CD4-positive, alpha-beta T cell (primary cell): ENCODE results near the gene NVL. TPM values are rescaled to one million over a fixed set of nuclear protein-coding genes. Genes with fewer than 3 reads are reported as not detected.

Experiments
- ATAC-seq: fragments of 200-7000 bp; cut with Tn5 transposase; one replicate; pipeline ENCODE4 v1.10.0; 2022; ENCODE audit warnings: mild to moderate bottlenecking; ENCODE audit not compliant: poor library complexity
- CTCF ChIA-PET: fragments of 350-600 bp; sonication (Branson Sonifier 250); formaldehyde crosslinking; loops from one replicate; lab custom pipeline; 2021; ENCODE audit warnings: antibody characterized with exemption, inconsistent platforms; lab: Charles Lee
- POLR2A ChIA-PET: fragments of 350-600 bp; sonication (Branson Sonifier 250); formaldehyde crosslinking; loops from one replicate; lab custom pipeline; 2021; ENCODE audit warnings: antibody characterized with exemption, inconsistent platforms; lab: Charles Lee
- DNase-seq, 14 experiments: peaks; one replicate each; pipeline ENCODE4 v3.0.0-alpha.2; 2013 to 2020; ENCODE audit warnings: mixed read lengths in 2 of 14
- H3K27ac ChIP-seq, 2 donors: one replicate each; pipeline versions ENCODE4 v1.5.1 to v1.7.0; 2013; ENCODE audit warnings: low read length in 2 of 2, low read depth in 1 of 2, mild to moderate bottlenecking in 1 of 2
- H3K27me3 ChIP-seq, 2 experiments: 1 replicate in 1 of 2; 2 replicates in 1 of 2; pipeline versions ENCODE4 v1.6.1 to v1.7.0; 2013; ENCODE audit warnings: low read length in 2 of 2, control low read depth in 1 of 2, mild to moderate bottlenecking in 1 of 2, moderate library complexity in 1 of 2; ENCODE audit not compliant: insufficient read depth in 2 of 2, control insufficient read depth in 1 of 2
- H3K36me3 ChIP-seq: one replicate; pipeline ENCODE4 v1.6.1; 2013; ENCODE audit warnings: low read length, control low read depth; ENCODE audit not compliant: insufficient read depth
- H3K4me1 ChIP-seq: one replicate; pipeline ENCODE4 v1.6.1; 2013; ENCODE audit warnings: low read length, control low read depth; ENCODE audit not compliant: insufficient read depth
- H3K4me3 ChIP-seq: one replicate; pipeline ENCODE4 v1.5.1; 2013; ENCODE audit warnings: mild to moderate bottlenecking, low read length, moderate library complexity
- H3K9me3 ChIP-seq, 2 experiments: 1 replicate in 1 of 2; 2 replicates in 1 of 2; pipeline versions ENCODE4 v1.6.1 to v1.7.0; 2013; ENCODE audit warnings: low read length in 2 of 2, mild to moderate bottlenecking in 2 of 2, control low read depth in 1 of 2, moderate library complexity in 1 of 2; ENCODE audit not compliant: control insufficient read depth in 1 of 2, insufficient read depth in 1 of 2
- H3K27ac Mint-ChIP-seq: one replicate; pipeline ENCODE4 v1.8.0; 2020; ENCODE audit warnings: mixed read lengths
- H3K27me3 Mint-ChIP-seq: one replicate; pipeline ENCODE4 v1.8.0; 2021; ENCODE audit warnings: mixed read lengths
- H3K36me3 Mint-ChIP-seq: one replicate; pipeline ENCODE4 v1.8.0; 2021; ENCODE audit warnings: low read depth, mixed read lengths
- H3K4me1 Mint-ChIP-seq: one replicate; pipeline ENCODE4 v1.8.0; 2021; ENCODE audit warnings: low read depth, mixed read lengths
- H3K4me3 Mint-ChIP-seq: one replicate; pipeline ENCODE4 v1.8.0; 2020; ENCODE audit warnings: mild to moderate bottlenecking, mixed read lengths
- H3K9me3 Mint-ChIP-seq: one replicate; pipeline ENCODE4 v1.8.0; 2020; ENCODE audit warnings: mixed read lengths
- intact Hi-C, 2 experiments: fragments of 100-400 bp; cut with DNase I in 1 of 2; cut with micrococcal nuclease in 1 of 2; formaldehyde crosslinking; loops; one replicate each; pipeline versions ENCODE4 v1.15.1 to v1.9.0; 2023 to 2025; cut with DNase I, micrococcal nuclease
- total RNA-seq, 174 experiments: library from RNA in 2 of 174; stranded (reverse) in 2 of 174; gene quantifications; one replicate each; pipeline ENCODE4 v1.2.3 and lab custom pipeline; 2021 to 2026
- TF ChIP-seq, protein P1 (sequence below): fragments of 200-600 bp; IDR thresholded peaks from one replicate; pipeline ENCODE4 v1.8.0; 2022; ENCODE audit warnings: antibody characterized with exemption, mild to moderate bottlenecking

Gene NVL
- total RNA-seq, 2 experiments from 2014 or later = 14.9 to 18.5 TPM

DNA sequence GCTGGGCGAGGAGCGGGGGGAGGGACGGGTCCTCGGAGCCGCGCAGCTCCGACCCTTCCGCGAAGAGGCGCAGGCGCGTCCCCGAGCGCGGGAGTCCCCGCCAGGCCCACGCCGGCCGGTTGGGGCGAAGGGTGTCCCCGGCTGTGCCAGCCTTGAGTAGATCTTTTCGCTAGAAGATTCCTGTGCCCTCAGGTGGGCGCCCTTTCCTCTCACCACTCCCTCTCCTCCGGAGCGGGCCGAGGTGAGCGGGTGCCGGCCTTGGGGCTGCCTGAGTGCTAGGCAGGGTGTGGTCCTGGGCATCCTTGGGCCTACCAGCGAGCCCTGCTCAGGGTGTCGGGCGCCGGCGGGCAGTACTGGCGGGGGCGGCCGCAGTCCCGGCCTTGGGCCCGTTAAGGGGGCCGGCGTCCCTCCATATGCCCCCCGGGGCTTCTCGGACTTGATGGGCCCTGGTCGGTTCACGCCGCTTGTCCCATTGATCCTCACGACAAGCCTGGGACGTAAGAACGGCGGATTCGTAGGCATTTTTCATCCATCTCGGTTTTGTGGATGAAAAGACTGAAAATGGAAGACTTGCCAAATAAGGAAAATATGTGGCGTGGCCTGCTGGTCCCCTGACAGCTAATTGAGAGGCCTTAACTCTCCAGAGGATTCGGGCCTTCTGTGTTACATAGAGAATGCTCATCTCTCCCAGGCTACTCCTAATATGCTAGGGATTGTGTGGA is 146.2 kb downstream of the NVL start:
- peaks cover 49% of the 10 kb centered on the region for H3K36me3 Mint-ChIP-seq
- intact Hi-C loops = loop anchor here (2.0 to 10.0 kb wide), 4 partner anchors 61 to 349 kb away; partner anchors contain the start of genes FBXO28 (in 2 of the 2) and WDR26 (in 1 of the 2)
- Histone ChIP-seq H3K27ac (peak overlapping the region; percentile 68 to 97), H3K36me3 (peaks cover 10% of the 10 kb centered on the region), H3K27me3 (no peaks in the 10 kb centered on the region), H3K4me1 (peaks cover 52% of the 10 kb centered on the region), H3K9me3 (no peaks in the 10 kb centered on the region), H3K4me3 (peak overlapping the region; percentile 92)
- peak overlapping the region; percentile 95 for H3K4me3 Mint-ChIP-seq
- peak; percentile 26 to 82 (median 42) for DNase-seq
- H3K27ac Mint-ChIP-seq = peak overlapping the region; percentile 94
- ATAC-seq = peak; percentile 30
- no peaks in the 10 kb centered on the region for H3K27me3 Mint-ChIP-seq
- CTCF ChIA-PET = interaction anchor here (1.4 kb wide), 1 partner anchor 15 kb away, joined by 6 read pairs; no protein-coding TSS in a partner anchor
- TF ChIP-seq, protein P1, sequence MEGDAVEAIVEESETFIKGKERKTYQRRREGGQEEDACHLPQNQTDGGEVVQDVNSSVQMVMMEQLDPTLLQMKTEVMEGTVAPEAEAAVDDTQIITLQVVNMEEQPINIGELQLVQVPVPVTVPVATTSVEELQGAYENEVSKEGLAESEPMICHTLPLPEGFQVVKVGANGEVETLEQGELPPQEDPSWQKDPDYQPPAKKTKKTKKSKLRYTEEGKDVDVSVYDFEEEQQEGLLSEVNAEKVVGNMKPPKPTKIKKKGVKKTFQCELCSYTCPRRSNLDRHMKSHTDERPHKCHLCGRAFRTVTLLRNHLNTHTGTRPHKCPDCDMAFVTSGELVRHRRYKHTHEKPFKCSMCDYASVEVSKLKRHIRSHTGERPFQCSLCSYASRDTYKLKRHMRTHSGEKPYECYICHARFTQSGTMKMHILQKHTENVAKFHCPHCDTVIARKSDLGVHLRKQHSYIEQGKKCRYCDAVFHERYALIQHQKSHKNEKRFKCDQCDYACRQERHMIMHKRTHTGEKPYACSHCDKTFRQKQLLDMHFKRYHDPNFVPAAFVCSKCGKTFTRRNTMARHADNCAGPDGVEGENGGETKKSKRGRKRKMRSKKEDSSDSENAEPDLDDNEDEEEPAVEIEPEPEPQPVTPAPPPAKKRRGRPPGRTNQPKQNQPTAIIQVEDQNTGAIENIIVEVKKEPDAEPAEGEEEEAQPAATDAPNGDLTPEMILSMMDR = no peak
- POLR2A ChIA-PET = interaction anchor here (0.7 to 5.3 kb wide), 16 partner anchors 9 to 1879 kb away, joined by 3 to 80 read pairs (median 7); partner anchors contain the start of genes FBXO28, H3-3A, NVL and SUSD4
- no peaks in the 10 kb centered on the region for H3K9me3 Mint-ChIP-seq
- peaks cover 59% of the 10 kb centered on the region for H3K4me1 Mint-ChIP-seq

GRCh38 chr1:224182866-224183590 is 146.9 kb downstream of the NVL start, which contains the start of gene DEGS1:
Gene DEGS1, plus strand, starts transcription at chr1:224183240. Its CDS starts 97 bp downstream, at chr1:224183337.
- no peaks in the 10 kb centered on the region for H3K9me3 Mint-ChIP-seq
- H3K27me3 Mint-ChIP-seq = no peaks in the 10 kb centered on the region
- peaks cover 43% of the 10 kb centered on the region for H3K36me3 Mint-ChIP-seq
- ATAC-seq = peak; percentile 75
- intact Hi-C loops = loop anchor here (1.0 to 10.0 kb wide), 4 partner anchors 14 to 348 kb away; partner anchors contain the start of genes FBXO28 (in 2 of the 2) and WDR26 (in 1 of the 2)
- Histone ChIP-seq H3K36me3 (peaks cover 10% of the 10 kb centered on the region), H3K9me3 (no peaks in the 10 kb centered on the region), H3K27me3 (no peaks in the 10 kb centered on the region), H3K4me3 (peak within 1 kb of the TSS; percentile 92), H3K4me1 (peaks cover 52% of the 10 kb centered on the region), H3K27ac (peak within 1 kb of the TSS; percentile 93 to 97)
- CTCF ChIA-PET = interaction anchor here (0.8 to 1.4 kb wide), 4 partner anchors 14 to 55 kb away, joined by 3 to 6 read pairs (median 3); no protein-coding TSS in a partner anchor
- peak within 1 kb of the TSS; percentile 96 for H3K4me3 Mint-ChIP-seq
- TF ChIP-seq, protein P1 = no peak
- peak within 1 kb of the TSS; percentile 94 for H3K27ac Mint-ChIP-seq
- H3K4me1 Mint-ChIP-seq = peaks cover 53% of the 10 kb centered on the region
- DNase-seq = peak; percentile 75 to 94 (median 80)
- POLR2A ChIA-PET = interaction anchor here (0.6 to 5.3 kb wide), 36 partner anchors 8 to 1879 kb away, joined by 3 to 80 read pairs (median 4); partner anchors contain the start of genes CNIH4, FBXO28, H3-3A and NVL
